Measurements from ENCODE around the gene RIOK2. TPM values are rescaled to one million over a fixed set of nuclear protein-coding genes. Genes with fewer than 3 reads are reported as not detected.

RIOK2 gene
- total and polyA plus RNA-seq, 4 experiments from 2014 or later: 17.9 to 40.8 (median 32.5) TPM

DNA sequence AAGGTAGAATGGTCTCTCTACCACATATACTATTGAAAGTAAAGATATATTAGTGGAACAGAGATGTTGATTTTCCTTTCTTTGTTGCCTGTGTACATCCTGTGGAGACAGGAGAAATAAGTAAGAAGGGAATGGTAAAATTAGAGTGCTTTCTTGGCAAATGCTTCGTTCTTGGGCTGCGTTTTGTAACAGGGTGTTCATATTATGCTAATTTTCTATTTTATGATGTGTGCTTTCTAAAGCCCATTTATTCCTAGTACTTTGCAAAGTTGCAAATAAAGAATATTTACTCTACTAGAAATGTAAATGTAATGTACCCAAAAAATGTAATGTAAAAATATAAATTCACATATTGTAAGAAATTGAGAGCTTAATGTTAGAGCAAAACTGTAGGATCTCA lies 40.5 kb upstream of the RIOK2 start:
- Histone ChIP-seq H3K36me3 (ENCODE audit: insufficient read depth, low read length) (no peaks in the 10 kb centered on the region), H3K27me3 (ENCODE audit: insufficient read depth, low read length) (no peaks in the 10 kb centered on the region), H3K4me3 (ENCODE audit: low read length in 2 of 2) (no peak overlapping the region), H3K4me1 (ENCODE audit: insufficient read depth, low read length) (no peaks in the 10 kb centered on the region), H3K27ac (ENCODE audit: low read depth, low read length) (no peak overlapping the region), H3K9me3 (ENCODE audit: control insufficient read depth in 1 of 2, low read length in 2 of 2) (no peaks in the 10 kb centered on the region)
- Mint-ChIP-seq H3K4me1 (no peaks in the 10 kb centered on the region), H3K9me3 (peaks cover 0 to 3% (median under 1%) of the 10 kb centered on the region in 8 donors), H3K4me3 (no peak overlapping the region), H3K27ac (no peak overlapping the region), H3K27me3 (peaks cover 0 to 4% of the 10 kb centered on the region in 2 donors), H3K36me3 (no peaks in the 10 kb centered on the region)
- DNase-seq: no peak
- intact Hi-C loops (cut with micrococcal nuclease): no loop called here
- CTCF ChIA-PET (ENCODE audit: partially characterized antibody): interaction anchor here (1.0 kb wide), 1 partner anchor 9 kb away, joined by 3 read pairs; no protein-coding TSS in a partner anchor
- POLR2A ChIA-PET (ENCODE audit: partially characterized antibody): no interaction called here

- H3K4me3 Mint-ChIP-seq: no peak overlapping the region
- H3K4me1 Mint-ChIP-seq: no peaks in the 10 kb centered on the region
- Histone ChIP-seq H3K36me3 (ENCODE audit: insufficient read depth, low read length) (no peaks in the 10 kb centered on the region), H3K4me1 (ENCODE audit: insufficient read depth, low read length) (no peaks in the 10 kb centered on the region), H3K9me3 (ENCODE audit: control insufficient read depth in 1 of 2, low read length in 2 of 2) (no peaks in the 10 kb centered on the region), H3K27me3 (ENCODE audit: insufficient read depth, low read length) (no peaks in the 10 kb centered on the region), H3K27ac (ENCODE audit: low read depth, low read length) (no peak overlapping the region), H3K4me3 (ENCODE audit: low read length in 2 of 2) (no peak overlapping the region)
- intact Hi-C loops (cut with micrococcal nuclease): no loop called here
- peaks cover 13 to 19% of the 10 kb centered on the region in 2 donors for H3K27me3 Mint-ChIP-seq
- ChIA-PET POLR2A (ENCODE audit: partially characterized antibody) (no interaction called here), CTCF (ENCODE audit: partially characterized antibody) (interaction anchor here (0.5 to 2.0 kb wide), 2 partner anchors 22 to 1597 kb away, joined by 3 to 7 read pairs; no protein-coding TSS in a partner anchor)
- H3K9me3 Mint-ChIP-seq: peaks cover 4 to 34% (median 26%) of the 10 kb centered on the region in 8 donors
- no peak for DNase-seq
- no peak overlapping the region for H3K27ac Mint-ChIP-seq
- peaks cover 0 to 3% of the 10 kb centered on the region in 2 donors for H3K36me3 Mint-ChIP-seq
Measured at GRCh38 chr5:97209343-97209742, 26.3 kb upstream of the RIOK2 start.

- Mint-ChIP-seq H3K36me3 (peaks cover 0 to 2% of the 10 kb centered on the region in 2 donors), H3K4me3 (no peak overlapping the region), H3K9me3 (peaks cover under 1 to 29% (median 20%) of the 10 kb centered on the region in 8 donors), H3K4me1 (no peaks in the 10 kb centered on the region), H3K27ac (no peak overlapping the region), H3K27me3 (peaks cover 12 to 17% of the 10 kb centered on the region in 2 donors)
- Histone ChIP-seq H3K9me3 (ENCODE audit: control insufficient read depth in 1 of 2, low read length in 2 of 2) (no peaks in the 10 kb centered on the region), H3K4me3 (ENCODE audit: low read length in 2 of 2) (no peak overlapping the region), H3K27me3 (ENCODE audit: insufficient read depth, low read length) (no peaks in the 10 kb centered on the region), H3K4me1 (ENCODE audit: insufficient read depth, low read length) (no peaks in the 10 kb centered on the region), H3K27ac (ENCODE audit: low read depth, low read length) (no peak overlapping the region), H3K36me3 (ENCODE audit: insufficient read depth, low read length) (no peaks in the 10 kb centered on the region)
- DNase-seq: no peak
- intact Hi-C loops (cut with micrococcal nuclease): no loop called here
- POLR2A ChIA-PET (ENCODE audit: partially characterized antibody): no interaction called here
- CTCF ChIA-PET (ENCODE audit: partially characterized antibody): interaction anchor here (0.5 to 2.0 kb wide), 2 partner anchors 22 to 1597 kb away, joined by 3 to 7 read pairs; no protein-coding TSS in a partner anchor
Measured at GRCh38 chr5:97208714-97209113, 25.7 kb upstream of the RIOK2 start.

DNA sequence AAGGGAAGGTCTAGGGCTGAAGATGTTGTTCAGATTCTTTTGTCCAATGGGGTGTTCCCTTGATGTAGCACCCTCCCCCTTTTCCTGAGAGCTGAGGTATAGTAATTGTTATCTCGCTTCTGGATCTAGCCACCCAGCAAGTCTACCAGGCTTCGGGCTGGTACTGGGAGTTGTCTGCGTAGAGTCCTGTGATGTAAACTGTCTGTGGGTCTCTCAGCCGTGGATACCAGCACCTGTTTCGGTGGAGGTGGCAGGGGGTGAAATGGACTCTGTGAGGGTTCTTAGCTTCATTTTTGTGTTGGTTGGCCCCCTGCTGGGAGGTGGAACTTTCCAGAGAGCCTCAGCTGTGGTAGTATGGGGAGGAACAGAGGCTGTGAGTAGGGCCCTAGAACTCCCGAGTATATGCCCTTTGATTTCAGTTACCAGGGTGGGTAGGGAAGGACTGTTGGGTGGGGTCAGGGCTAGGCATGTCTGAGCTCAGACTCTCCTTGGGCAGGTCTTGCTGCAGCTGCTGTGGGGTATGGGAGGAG lies 25.2 kb upstream of the RIOK2 start:
- no peak for DNase-seq
- no peaks in the 10 kb centered on the region for H3K4me1 Mint-ChIP-seq
- H3K27me3 ChIP-seq (ENCODE audit: insufficient read depth, low read length): no peaks in the 10 kb centered on the region
- H3K27ac Mint-ChIP-seq: no peak overlapping the region
- ChIA-PET POLR2A (ENCODE audit: partially characterized antibody) (no interaction called here), CTCF (ENCODE audit: partially characterized antibody) (interaction anchor here (2.0 kb wide), 1 partner anchor 23 kb away, joined by 7 read pairs; no protein-coding TSS in a partner anchor)
- H3K27ac ChIP-seq (ENCODE audit: low read depth, low read length): no peak overlapping the region
- intact Hi-C loops (cut with micrococcal nuclease): no loop called here
- no peaks in the 10 kb centered on the region for H3K9me3 ChIP-seq (ENCODE audit: control insufficient read depth in 1 of 2, low read length in 2 of 2)
- H3K4me1 ChIP-seq (ENCODE audit: insufficient read depth, low read length): no peaks in the 10 kb centered on the region
- no peak overlapping the region for H3K4me3 Mint-ChIP-seq
- H3K36me3 ChIP-seq (ENCODE audit: insufficient read depth, low read length): no peaks in the 10 kb centered on the region
- peaks cover 0 to 2% of the 10 kb centered on the region in 2 donors for H3K36me3 Mint-ChIP-seq
- peaks cover 0 to 24% (median 16%) of the 10 kb centered on the region in 8 donors for H3K9me3 Mint-ChIP-seq
- peaks cover 12 to 17% of the 10 kb centered on the region in 2 donors for H3K27me3 Mint-ChIP-seq
- no peak overlapping the region for H3K4me3 ChIP-seq (ENCODE audit: low read length in 2 of 2)

- no peaks in the 10 kb centered on the region for H3K36me3 ChIP-seq (ENCODE audit: insufficient read depth, low read length)
- ChIA-PET POLR2A (ENCODE audit: partially characterized antibody) (no interaction called here), CTCF (ENCODE audit: partially characterized antibody) (no interaction called here)
- H3K27ac ChIP-seq (ENCODE audit: low read depth, low read length): no peak overlapping the region
- Mint-ChIP-seq H3K27me3 (peaks cover 4 to 12% of the 10 kb centered on the region in 2 donors), H3K4me3 (peak overlapping the region in 1 of 8 donors; percentile 1), H3K9me3 (peaks cover 0 to 23% (median 16%) of the 10 kb centered on the region in 8 donors), H3K4me1 (peaks cover 7% of the 10 kb centered on the region in 4 donors), H3K36me3 (peaks cover 4 to 19% of the 10 kb centered on the region in 2 donors), H3K27ac (no peak overlapping the region)
- no peak overlapping the region for H3K4me3 ChIP-seq (ENCODE audit: low read length in 2 of 2)
- H3K27me3 ChIP-seq (ENCODE audit: insufficient read depth, low read length): no peaks in the 10 kb centered on the region
- intact Hi-C loops (cut with micrococcal nuclease): no loop called here
- no peaks in the 10 kb centered on the region for H3K9me3 ChIP-seq (ENCODE audit: control insufficient read depth in 1 of 2, low read length in 2 of 2)
- H3K4me1 ChIP-seq (ENCODE audit: insufficient read depth, low read length): peaks cover 7% of the 10 kb centered on the region
- no peak for DNase-seq
Measured at GRCh38 chr5:97194366-97194765, 11.3 kb upstream of the RIOK2 start.

GRCh38 chr5:97193355-97193688 lies 10.3 kb upstream of the RIOK2 start:
- no peak overlapping the region for H3K27ac Mint-ChIP-seq
- H3K4me3 ChIP-seq (ENCODE audit: low read length in 2 of 2): no peak overlapping the region
- H3K4me1 Mint-ChIP-seq: peaks cover 7% of the 10 kb centered on the region in 4 donors
- H3K4me1 ChIP-seq (ENCODE audit: insufficient read depth, low read length): peaks cover 7% of the 10 kb centered on the region
- H3K9me3 ChIP-seq (ENCODE audit: control insufficient read depth in 1 of 2, low read length in 2 of 2): no peaks in the 10 kb centered on the region
- no peaks in the 10 kb centered on the region for H3K27me3 ChIP-seq (ENCODE audit: insufficient read depth, low read length)
- H3K27ac ChIP-seq (ENCODE audit: low read depth, low read length): no peak overlapping the region
- intact Hi-C loops (cut with micrococcal nuclease): no loop called here
- H3K9me3 Mint-ChIP-seq: peaks cover 0 to 23% (median 16%) of the 10 kb centered on the region in 8 donors
- ChIA-PET CTCF (ENCODE audit: partially characterized antibody) (no interaction called here), POLR2A (ENCODE audit: partially characterized antibody) (no interaction called here)
- DNase-seq: no peak
- no peak overlapping the region for H3K4me3 Mint-ChIP-seq
- H3K36me3 Mint-ChIP-seq: peaks cover 4 to 16% of the 10 kb centered on the region in 2 donors
- H3K27me3 Mint-ChIP-seq: peaks cover 4 to 12% of the 10 kb centered on the region in 2 donors
- no peaks in the 10 kb centered on the region for H3K36me3 ChIP-seq (ENCODE audit: insufficient read depth, low read length)

DNA sequence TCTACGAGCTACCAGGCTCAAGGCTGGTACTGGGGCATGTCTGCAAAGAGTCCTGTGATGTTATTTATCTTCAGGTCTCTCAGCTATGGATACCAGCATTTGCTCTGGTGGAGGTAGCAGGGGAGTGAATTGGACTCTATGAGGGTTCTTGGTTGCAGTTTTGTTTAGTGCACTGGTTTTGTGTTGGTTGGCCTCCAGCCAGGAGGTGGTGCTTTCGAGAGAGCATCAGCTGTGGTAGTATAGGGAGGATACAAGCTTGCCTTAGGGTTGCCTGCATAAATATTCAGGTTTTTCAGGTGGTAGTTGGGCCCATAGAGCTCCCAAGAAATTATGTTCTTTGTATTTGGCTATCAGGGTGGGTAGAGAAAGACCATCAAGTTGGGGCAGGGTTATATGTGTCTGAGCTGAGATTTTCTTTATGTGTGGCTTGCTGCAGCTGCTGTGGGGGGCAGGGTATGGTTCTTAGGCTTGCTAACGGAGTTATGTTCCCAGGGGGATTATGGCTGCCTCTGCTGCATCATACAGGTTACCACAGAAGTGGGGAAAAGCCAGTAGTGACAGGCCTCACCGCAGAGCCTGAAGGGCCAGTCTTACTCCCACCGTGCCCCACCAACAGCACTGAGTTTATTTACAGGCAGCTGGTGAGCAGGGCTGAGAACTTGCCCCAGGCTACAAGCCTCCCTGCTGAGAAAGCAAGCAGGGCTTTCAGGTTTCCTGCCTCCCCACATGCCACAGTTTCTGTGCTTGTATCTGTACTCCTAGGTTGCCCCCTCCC lies 9.7 kb upstream of the RIOK2 start:
- DNase-seq: no peak
- peaks cover 7% of the 10 kb centered on the region for H3K4me1 ChIP-seq (ENCODE audit: insufficient read depth, low read length)
- H3K4me3 Mint-ChIP-seq: no peak overlapping the region
- peaks cover 4 to 16% of the 10 kb centered on the region in 2 donors for H3K36me3 Mint-ChIP-seq
- peaks cover 7% of the 10 kb centered on the region in 4 donors for H3K4me1 Mint-ChIP-seq
- H3K9me3 ChIP-seq (ENCODE audit: control insufficient read depth in 1 of 2, low read length in 2 of 2): no peaks in the 10 kb centered on the region
- ChIA-PET CTCF (ENCODE audit: partially characterized antibody) (no interaction called here), POLR2A (ENCODE audit: partially characterized antibody) (interaction anchor here (2.0 kb wide), 1 partner anchor 9 kb away, joined by 6 read pairs; the partner anchor contains the start of gene RIOK2)
- peaks cover 4 to 12% of the 10 kb centered on the region in 2 donors for H3K27me3 Mint-ChIP-seq
- no peaks in the 10 kb centered on the region for H3K36me3 ChIP-seq (ENCODE audit: insufficient read depth, low read length)
- H3K27ac ChIP-seq (ENCODE audit: low read depth, low read length): no peak overlapping the region
- H3K27me3 ChIP-seq (ENCODE audit: insufficient read depth, low read length): no peaks in the 10 kb centered on the region
- H3K9me3 Mint-ChIP-seq: peaks cover 0 to 23% (median 16%) of the 10 kb centered on the region in 8 donors
- H3K27ac Mint-ChIP-seq: no peak overlapping the region
- H3K4me3 ChIP-seq (ENCODE audit: low read length in 2 of 2): no peak overlapping the region
- intact Hi-C loops (cut with micrococcal nuclease): no loop called here
